HepG2 (cell line): ENCODE data around the gene FURIN. TPM values are rescaled to one million over a fixed set of nuclear protein-coding genes. Genes with fewer than 3 reads are reported as not detected.

Experiments
- ATF1 ChIP-seq: IDR thresholded peaks from 2 replicates; pipeline ENCODE4 v1.6.1; 2016; ENCODE audit warnings: mild to moderate bottlenecking, control low read depth
- CSRNP1 ChIP-seq: sonication (generic); formaldehyde crosslinking; IDR thresholded peaks from 2 replicates; pipeline ENCODE4 v1.8.1; 2023; ENCODE audit warnings: mild to moderate bottlenecking, missing genetic modification reagents
- GPBP1L1 ChIP-seq: sonication (generic); formaldehyde crosslinking; IDR thresholded peaks from 2 replicates; pipeline ENCODE4 v1.5.0; 2020; ENCODE audit warnings: mild to moderate bottlenecking, missing genetic modification reagents
- IRF9 ChIP-seq: sonication (generic); formaldehyde crosslinking; IDR thresholded peaks from 2 replicates; pipeline ENCODE4 v1.8.0; 2022; ENCODE audit warnings: missing genetic modification reagents, mild to moderate bottlenecking, borderline replicate concordance
- PITX1 ChIP-seq: sonication (generic); formaldehyde crosslinking; IDR thresholded peaks from 2 replicates; pipeline ENCODE4 v1.5.1; 2020; ENCODE audit warnings: mild to moderate bottlenecking, missing genetic modification reagents
- RBAK ChIP-seq: sonication (generic); formaldehyde crosslinking; IDR thresholded peaks from 2 replicates; pipeline ENCODE4 v1.5.1; 2020; ENCODE audit warnings: mild to moderate bottlenecking, missing genetic modification reagents
- RFXANK ChIP-seq: IDR thresholded peaks from 2 replicates; pipeline ENCODE4 v1.6.1; 2016
- TCF12 ChIP-seq, 2 experiments: fragments of 450-650 bp in 1 of 2; sonication (generic) in 1 of 2; formaldehyde crosslinking in 1 of 2; IDR thresholded peaks; 2 replicates each; pipeline versions ENCODE4 v1.6.1 to v1.8.0; 2017 to 2022; ENCODE audit warnings: antibody characterized with exemption in 1 of 2, mild to moderate bottlenecking in 1 of 2, missing genetic modification reagents in 1 of 2, moderate library complexity in 1 of 2
- U2AF1 ChIP-seq: fragments of 200-400 bp; formaldehyde crosslinking; optimal IDR thresholded peaks from 2 replicates; pipeline ENCODE3; 2017; ENCODE audit warnings: mild to moderate bottlenecking, low read depth, low read length
- XRCC5 ChIP-seq: fragments of 200-400 bp; formaldehyde crosslinking; optimal IDR thresholded peaks from 2 replicates; pipeline ENCODE3; 2017; ENCODE audit warnings: mild to moderate bottlenecking, low read length
- ZBTB2 ChIP-seq: sonication (generic); formaldehyde crosslinking; IDR thresholded peaks from 2 replicates; pipeline ENCODE4 v1.8.0; 2022; ENCODE audit warnings: low read depth, missing genetic modification reagents
- ZFP90 ChIP-seq: sonication (generic); formaldehyde crosslinking; IDR thresholded peaks from 2 replicates; pipeline ENCODE4 v1.8.0; 2022; ENCODE audit warnings: missing genetic modification reagents, mild to moderate bottlenecking, inconsistent platforms, borderline replicate concordance
- ZFP91 ChIP-seq: sonication (generic); formaldehyde crosslinking; IDR thresholded peaks from 2 replicates; pipeline ENCODE4 v1.9.0; 2022; ENCODE audit warnings: missing genetic modification reagents, mild to moderate bottlenecking, borderline replicate concordance
- ZHX1 ChIP-seq: sonication (generic); formaldehyde crosslinking; IDR thresholded peaks from 2 replicates; pipeline ENCODE4 v1.8.1; 2022; ENCODE audit warnings: low read depth, mild to moderate bottlenecking, missing genetic modification reagents
- ZNF124 ChIP-seq: sonication (generic); formaldehyde crosslinking; IDR thresholded peaks from 2 replicates; pipeline ENCODE4 v1.4.0; 2020; ENCODE audit warnings: missing genetic modification reagents
- ZNF260 ChIP-seq: sonication (generic); formaldehyde crosslinking; IDR thresholded peaks from 2 replicates; pipeline ENCODE4 v1.4.0; 2020; ENCODE audit warnings: missing genetic modification reagents, low read depth, mild to moderate bottlenecking, borderline replicate concordance
- ZNF430 ChIP-seq: sonication (generic); formaldehyde crosslinking; IDR thresholded peaks from 2 replicates; pipeline ENCODE4 v1.9.0; 2021; ENCODE audit warnings: mild to moderate bottlenecking, missing genetic modification reagents
- polyA plus RNA-seq, 8 experiments: library from polyadenylated mRNA; depleted of rRNA in 3 of 8; stranded (reverse) in 7 of 8; unstranded in 1 of 8; fragments of >200 nt; fragmentation: Illumina TruSeq in 4 of 8; extraction: Trizol in 4 of 8; gene quantifications; 2 replicates each; pipeline versions ENCODE4 v1.2.1 to v1.2.3, GENCODE V29; 2011 to 2016; ENCODE audit warnings: low read depth in 4 of 8, missing spikeins in 1 of 8, mixed read lengths in 1 of 8; ENCODE audit not compliant: insufficient read depth in 1 of 8
- total RNA-seq, 5 experiments: library from RNA; depleted of rRNA; stranded (reverse); fragments of >200 nt; fragmentation: Illumina TruSeq; extraction: Trizol; gene quantifications; 2 replicates each; pipeline ENCODE4 v1.2.3, GENCODE V29; 2016; ENCODE audit warnings: low read depth in 1 of 5

FURIN gene
- total and polyA plus RNA-seq, 2 of the 13 experiments (the other 11 are each of a cell fraction or from before 2014, with no cell fraction given), result 15.2 to 17.4 TPM

GRCh38 chr15:90902840-90903732, 34.7 kb downstream of the FURIN start, which contains the start of gene MAN2A2 (continued):
- TF ChIP-seq CSRNP1 (CRISPR knock-in tag) (0 out of 2 replicates have a peak, but pooled peaks have one; percentile 40), TCF12 (IDR thresholded peaks at IDR 0.05) (no peak), TCF12 (CRISPR knock-in tag; IDR thresholded peaks at IDR 0.05) (peak; percentile 58; the same call in 1 of the 2 replicates), ZNF430 (CRISPR knock-in tag) (0 out of 2 replicates have a peak, but pooled peaks have one; percentile 36), PITX1 (no peak), ZNF124 (CRISPR knock-in tag) (no peak), ZBTB2 (0 out of 2 replicates have a peak, but pooled peaks have one; percentile 40), IRF9 (CRISPR knock-in tag) (no peak), XRCC5 (no peak), ZFP90 (no peak), ZNF260 (no peak), ZFP91 (peak; percentile 40; the same call in 1 of the 2 replicates), RFXANK (no peak), U2AF1 (no peak), ATF1 (CRISPR knock-in tag) (no peak), GPBP1L1 (no peak), ZHX1 (CRISPR knock-in tag) (no peak), RBAK (CRISPR knock-in tag) (no peak)
